ENCODE results near the gene HNRNPF.

GRCh38 chr10:43396928-43397624 lies 11.9 kb downstream of the HNRNPF start:
- peak; percentile 28 to 53 for TF ChIP-seq POLR2A (IDR thresholded peaks at IDR 0.05)
- no peak for TF ChIP-seq CTCF (IDR thresholded peaks at IDR 0.05)
